ENCODE results near the gene IRF9.

IRF9 gene

GRCh38 chr14:24146978-24147760 lies 13.9 kb upstream of the IRF9 start, which contains the start of gene RNF31:
RNF31 (plus strand) TSS chr14:24147498; CDS start chr14:24147699, 201 bp downstream.
- DNase-seq = peak; percentile 76 to 99 (median 95)

- peak in 2 of 51 donors; percentile 53 to 54 for DNase-seq
Observed at GRCh38 chr14:24147761-24148428, 13.2 kb upstream of the IRF9 start.

- no peak for DNase-seq
Observed at GRCh38 chr14:24149302-24149969, 11.6 kb upstream of the IRF9 start.

GRCh38 chr14:24150061-24150460 lies 11.0 kb upstream of the IRF9 start:
- DNase-seq = no peak

- no peak for DNase-seq
Observed at GRCh38 chr14:24150567-24150966, 10.5 kb upstream of the IRF9 start.

GRCh38 chr14:24150993-24151392 lies 10.1 kb upstream of the IRF9 start:
- DNase-seq = no peak

- no peak for DNase-seq
Observed at GRCh38 chr14:24151404-24152080, 9.5 kb upstream of the IRF9 start.

- no peak for DNase-seq
Observed at GRCh38 chr14:24155100-24155499, 6.0 kb upstream of the IRF9 start.

- DNase-seq = no peak
Observed at GRCh38 chr14:24156840-24157239, 4.2 kb upstream of the IRF9 start.

GRCh38 chr14:24157331-24157730 lies 3.7 kb upstream of the IRF9 start:
- no peak for DNase-seq

- no peak for DNase-seq
Observed at GRCh38 chr14:24159777-24160498, 1.1 kb upstream of the IRF9 start.

- DNase-seq = no peak
Observed at GRCh38 chr14:24160499-24160849, 591 bp upstream of the IRF9 start.

- DNase-seq = peak in 5 of 51 donors; percentile 8 to 24 (median 14)
Observed at GRCh38 chr14:24162093-24162492, 1.0 kb downstream of the IRF9 start.

GRCh38 chr14:24164518-24164991 lies 3.5 kb downstream of the IRF9 start:
- no peak for DNase-seq

- DNase-seq = no peak
Observed at GRCh38 chr14:24165785-24166184, 4.7 kb downstream of the IRF9 start.

GRCh38 chr14:24167469-24168114 lies 6.5 kb downstream of the IRF9 start:
- no peak for DNase-seq

- peak; percentile 43 to 98 (median 90) for DNase-seq
Observed at GRCh38 chr14:24171422-24172260, 10.6 kb downstream of the IRF9 start, which contains the start of gene REC8. REC8 (plus strand) TSS chr14:24172080; CDS start chr14:24172553, 473 bp downstream.

- peak in 7 of 51 donors; percentile 12 to 51 (median 31) for DNase-seq
Observed at GRCh38 chr14:24172261-24172860, 11.3 kb downstream of the IRF9 start.

GRCh38 chr14:24172871-24173281 lies 11.8 kb downstream of the IRF9 start:
- DNase-seq = peak in 4 of 51 donors; percentile 16 to 41 (median 32)
